ENCODE data around the gene GAB4. TPM values are rescaled to one million over a fixed set of nuclear protein-coding genes. Genes with fewer than 3 reads are reported as not detected.

GAB4 gene
- total RNA-seq, 1 donor from 2014 or later, result not detected

DNA sequence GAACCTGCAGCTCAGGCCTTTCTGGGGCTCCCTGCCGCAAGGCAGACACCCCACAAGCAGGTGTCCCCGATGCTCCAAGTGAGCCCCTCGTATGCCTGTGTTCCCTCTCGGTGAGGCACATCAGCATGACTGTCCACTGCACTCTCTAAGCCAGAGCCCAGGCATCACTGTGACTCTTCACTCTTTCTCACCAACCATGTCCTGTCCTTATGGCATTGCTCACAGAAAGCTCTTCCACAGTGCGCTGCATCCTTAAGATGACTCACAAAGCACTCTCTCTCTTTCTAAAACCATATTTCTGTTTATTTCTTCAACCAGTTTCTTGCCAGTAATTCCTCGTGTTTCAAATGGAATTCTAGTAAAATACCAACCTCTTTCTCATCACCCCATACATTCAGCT lies 18.1 kb downstream of the GAB4 start:
- H3K27ac ChIP-seq (ENCODE audit: low read depth, low read length), result no peak overlapping the region
- H3K4me3 ChIP-seq (ENCODE audit: low read length in 3 of 3), result no peak overlapping the region
- no peaks in the 10 kb centered on the region for H3K9me3 ChIP-seq (ENCODE audit: control insufficient read depth in 3 of 3, low read length in 3 of 3)
- peaks cover 0 to 7% (median 0%) of the 10 kb centered on the region in 3 donors for H3K27me3 ChIP-seq (ENCODE audit: control insufficient read depth in 3 of 3, insufficient read depth in 3 of 3, low read length in 3 of 3)
- no peaks in the 10 kb centered on the region for H3K36me3 ChIP-seq (ENCODE audit: control insufficient read depth in 3 of 3, insufficient read depth in 3 of 3, low read length in 3 of 3)
- no peaks in the 10 kb centered on the region for H3K4me1 ChIP-seq (ENCODE audit: control insufficient read depth in 3 of 3, insufficient read depth in 3 of 3, low read length in 3 of 3)
- no peak overlapping the region for H3K9ac ChIP-seq (ENCODE audit: low read depth in 1 of 3, low read length in 3 of 3)

DNA sequence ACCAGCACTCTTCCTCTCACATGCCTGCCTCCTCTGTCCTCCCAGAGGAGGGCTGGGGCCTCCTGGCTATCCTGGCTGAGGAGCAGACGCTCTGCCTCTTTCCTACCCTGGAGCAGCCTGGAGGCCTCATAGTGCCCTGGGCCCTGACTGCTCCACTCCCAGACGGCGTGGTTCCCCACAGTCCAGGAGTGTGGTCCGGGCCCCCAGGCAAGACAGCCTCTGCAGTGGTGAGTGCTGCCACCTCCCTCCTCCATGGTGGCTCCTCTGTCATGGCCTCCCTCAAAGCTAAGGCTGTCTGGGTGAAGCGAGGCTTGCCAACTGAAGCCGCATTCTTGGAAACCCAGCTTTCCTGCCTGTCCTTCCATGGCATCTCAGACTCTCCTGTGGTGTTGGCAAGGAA lies 19.8 kb downstream of the GAB4 start:
- Histone ChIP-seq H3K4me1 (ENCODE audit: control insufficient read depth in 3 of 3, insufficient read depth in 3 of 3, low read length in 3 of 3) (no peaks in the 10 kb centered on the region), H3K27me3 (ENCODE audit: control insufficient read depth in 3 of 3, insufficient read depth in 3 of 3, low read length in 3 of 3) (peaks cover 0 to 7% (median 0%) of the 10 kb centered on the region in 3 donors), H3K9me3 (ENCODE audit: control insufficient read depth in 3 of 3, low read length in 3 of 3) (peaks cover 0 to 2% (median 0%) of the 10 kb centered on the region in 3 donors), H3K9ac (ENCODE audit: low read depth in 1 of 3, low read length in 3 of 3) (no peak overlapping the region), H3K4me3 (ENCODE audit: low read length in 3 of 3) (no peak overlapping the region), H3K36me3 (ENCODE audit: control insufficient read depth in 3 of 3, insufficient read depth in 3 of 3, low read length in 3 of 3) (no peaks in the 10 kb centered on the region), H3K27ac (ENCODE audit: low read depth, low read length) (no peak overlapping the region)

DNA sequence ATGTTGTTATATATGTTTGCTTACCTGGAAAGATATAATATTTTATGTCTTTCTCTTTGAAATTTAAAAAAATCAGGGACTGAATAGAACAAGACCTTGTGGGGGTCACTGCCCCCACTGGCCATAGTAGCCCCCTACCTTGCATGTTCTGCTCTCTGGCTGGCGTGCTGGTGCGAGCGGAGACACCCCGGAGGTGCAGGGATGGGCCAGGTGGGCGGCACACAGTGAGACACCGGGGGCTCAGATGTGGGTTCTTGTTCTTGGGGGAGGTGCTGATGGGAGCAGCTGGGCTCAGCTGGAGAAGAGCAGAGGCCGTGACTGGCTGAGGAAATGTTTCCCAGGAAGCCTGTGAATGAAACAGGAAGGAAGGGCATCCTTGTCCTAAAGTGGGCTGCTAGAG lies 20.2 kb downstream of the GAB4 start:
- no peaks in the 10 kb centered on the region for H3K36me3 ChIP-seq (ENCODE audit: control insufficient read depth in 3 of 3, insufficient read depth in 3 of 3, low read length in 3 of 3)
- H3K27ac ChIP-seq (ENCODE audit: low read depth, low read length), result no peak overlapping the region
- no peaks in the 10 kb centered on the region for H3K4me1 ChIP-seq (ENCODE audit: control insufficient read depth in 3 of 3, insufficient read depth in 3 of 3, low read length in 3 of 3)
- H3K9ac ChIP-seq (ENCODE audit: low read depth in 1 of 3, low read length in 3 of 3), result no peak overlapping the region
- peaks cover 0 to 7% (median 0%) of the 10 kb centered on the region in 3 donors for H3K27me3 ChIP-seq (ENCODE audit: control insufficient read depth in 3 of 3, insufficient read depth in 3 of 3, low read length in 3 of 3)
- H3K9me3 ChIP-seq (ENCODE audit: control insufficient read depth in 3 of 3, low read length in 3 of 3), result peaks cover 0 to 7% (median 3%) of the 10 kb centered on the region in 3 donors
- no peak overlapping the region for H3K4me3 ChIP-seq (ENCODE audit: low read length in 3 of 3)

DNA sequence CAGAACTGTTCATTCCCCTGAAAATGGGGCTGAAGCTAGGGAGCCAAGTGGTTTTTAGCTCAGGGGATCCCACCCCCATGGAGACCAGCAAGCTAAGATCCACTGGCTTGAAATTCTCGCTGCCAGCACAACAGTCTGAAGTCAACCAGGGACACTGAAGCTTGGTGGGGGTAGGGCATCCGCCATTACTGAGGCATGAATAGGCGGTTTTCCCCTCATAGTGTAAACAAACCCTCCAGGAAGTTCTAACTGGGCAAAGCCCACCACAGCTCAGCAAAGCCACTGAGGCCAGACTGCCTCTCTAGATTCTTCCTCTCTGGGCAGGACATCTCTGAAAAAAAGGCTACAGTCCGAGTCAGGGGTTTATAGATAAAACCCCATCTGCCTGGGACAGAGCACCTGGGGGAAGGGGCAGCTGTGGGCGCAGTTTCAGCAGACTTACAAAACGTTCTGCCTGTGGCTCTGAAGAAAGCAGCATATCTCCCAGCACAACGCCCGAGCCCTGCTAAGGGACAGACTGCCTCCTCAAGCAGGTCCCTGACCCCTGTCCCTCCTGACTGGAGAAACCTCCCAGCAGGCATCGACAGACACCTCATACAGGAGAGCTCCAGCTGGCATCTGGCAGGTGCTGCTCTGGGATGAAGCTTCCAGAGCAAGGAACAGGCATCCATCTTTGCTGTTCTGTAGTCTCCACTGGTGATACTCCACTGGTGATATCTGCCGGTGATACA lies 32.7 kb downstream of the GAB4 start:
- H3K27me3 ChIP-seq (ENCODE audit: control insufficient read depth in 3 of 3, insufficient read depth in 3 of 3, low read length in 3 of 3), result peaks cover 12 to 17% (median 16%) of the 10 kb centered on the region in 3 donors
- no peaks in the 10 kb centered on the region for H3K4me1 ChIP-seq (ENCODE audit: control insufficient read depth in 3 of 3, insufficient read depth in 3 of 3, low read length in 3 of 3)
- no peaks in the 10 kb centered on the region for H3K9me3 ChIP-seq (ENCODE audit: control insufficient read depth in 3 of 3, low read length in 3 of 3)
- no peaks in the 10 kb centered on the region for H3K36me3 ChIP-seq (ENCODE audit: control insufficient read depth in 3 of 3, insufficient read depth in 3 of 3, low read length in 3 of 3)
- no peak overlapping the region for H3K27ac ChIP-seq (ENCODE audit: low read depth, low read length)
- no peak overlapping the region for H3K9ac ChIP-seq (ENCODE audit: low read depth in 1 of 3, low read length in 3 of 3)
- H3K4me3 ChIP-seq (ENCODE audit: low read length in 3 of 3), result no peak overlapping the region

DNA sequence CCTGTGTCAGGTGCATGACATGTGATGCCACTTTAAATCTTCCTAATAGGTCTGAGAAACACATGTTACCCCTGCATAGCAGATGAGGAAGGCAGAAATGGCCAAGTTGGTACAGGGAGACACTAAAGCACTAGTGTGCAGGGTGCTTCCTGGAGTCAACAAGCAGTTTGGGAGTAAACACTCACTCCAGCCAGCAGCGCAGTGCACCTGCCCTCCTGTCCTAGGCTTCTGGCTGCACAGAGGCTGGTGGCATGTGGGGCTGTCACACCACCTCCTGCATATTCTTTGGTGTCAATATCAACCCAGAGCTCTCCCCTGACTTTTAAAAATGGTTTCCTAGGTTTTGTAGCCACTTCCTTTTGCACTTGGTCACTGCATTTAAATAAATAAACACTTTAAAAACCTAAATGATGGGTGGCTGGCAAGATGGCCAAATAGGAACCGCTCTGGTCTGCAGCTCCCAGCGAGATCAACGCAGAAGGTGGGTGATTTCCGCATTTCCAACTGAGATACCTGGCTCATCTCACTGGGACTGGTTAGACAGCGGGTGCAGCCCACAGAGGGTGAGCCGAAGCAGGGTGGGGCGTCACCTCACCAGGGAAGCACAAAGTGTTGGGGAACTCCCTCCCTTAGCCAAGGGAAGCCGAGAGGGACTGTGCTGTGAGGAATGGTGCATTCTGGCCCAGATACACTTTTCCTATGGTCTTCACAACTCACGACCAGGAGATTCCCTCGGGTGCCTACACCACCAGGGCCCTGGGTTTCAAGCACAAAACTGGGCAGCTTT lies 33.5 kb downstream of the GAB4 start:
- no peak overlapping the region for H3K27ac ChIP-seq (ENCODE audit: low read depth, low read length)
- H3K9me3 ChIP-seq (ENCODE audit: control insufficient read depth in 3 of 3, low read length in 3 of 3), result no peaks in the 10 kb centered on the region
- H3K4me3 ChIP-seq (ENCODE audit: low read length in 3 of 3), result no peak overlapping the region
- H3K36me3 ChIP-seq (ENCODE audit: control insufficient read depth in 3 of 3, insufficient read depth in 3 of 3, low read length in 3 of 3), result no peaks in the 10 kb centered on the region
- H3K4me1 ChIP-seq (ENCODE audit: control insufficient read depth in 3 of 3, insufficient read depth in 3 of 3, low read length in 3 of 3), result no peaks in the 10 kb centered on the region
- H3K27me3 ChIP-seq (ENCODE audit: control insufficient read depth in 3 of 3, insufficient read depth in 3 of 3, low read length in 3 of 3), result peaks cover 12 to 21% (median 16%) of the 10 kb centered on the region in 3 donors
- no peak overlapping the region for H3K9ac ChIP-seq (ENCODE audit: low read depth in 1 of 3, low read length in 3 of 3)

DNA sequence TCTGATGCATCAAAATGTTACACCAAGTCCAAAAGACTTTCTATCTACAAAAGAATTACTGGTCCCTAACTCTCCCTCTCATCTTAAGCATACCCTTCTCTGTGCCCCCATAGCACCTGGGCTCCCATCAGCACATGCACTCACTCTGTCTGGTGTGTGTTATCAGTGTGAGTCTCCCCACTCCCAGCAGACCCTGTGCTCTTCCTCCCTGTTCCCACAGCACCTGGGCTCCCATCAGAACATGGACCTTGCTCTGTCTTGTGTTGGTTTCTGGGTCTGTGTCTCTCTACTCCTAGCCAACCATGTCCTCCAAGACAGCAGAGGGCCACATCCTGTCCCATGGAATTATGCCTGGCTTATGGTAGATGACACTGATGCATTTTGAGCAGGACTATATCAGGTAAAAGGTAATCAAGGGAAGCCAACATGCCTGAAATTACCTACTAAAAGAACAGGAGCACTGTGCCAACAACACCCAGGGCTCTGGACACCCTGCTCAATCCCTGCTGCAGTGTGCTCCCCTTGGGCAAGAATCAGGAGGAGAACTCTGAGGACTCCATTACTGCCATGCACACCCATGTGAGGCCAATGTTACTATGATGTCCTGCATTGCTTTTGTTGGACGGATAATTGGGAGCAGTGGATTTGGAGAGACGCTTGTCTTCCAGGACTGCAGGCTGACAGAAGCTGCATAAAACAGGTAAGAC lies 34.3 kb downstream of the GAB4 start:
- Histone ChIP-seq H3K9ac (ENCODE audit: low read depth in 1 of 3, low read length in 3 of 3) (no peak overlapping the region), H3K27me3 (ENCODE audit: control insufficient read depth in 3 of 3, insufficient read depth in 3 of 3, low read length in 3 of 3) (peaks cover 12 to 25% (median 19%) of the 10 kb centered on the region in 3 donors), H3K4me3 (ENCODE audit: low read length in 3 of 3) (no peak overlapping the region), H3K36me3 (ENCODE audit: control insufficient read depth in 3 of 3, insufficient read depth in 3 of 3, low read length in 3 of 3) (no peaks in the 10 kb centered on the region), H3K9me3 (ENCODE audit: control insufficient read depth in 3 of 3, low read length in 3 of 3) (no peaks in the 10 kb centered on the region), H3K27ac (ENCODE audit: low read depth, low read length) (no peak overlapping the region), H3K4me1 (ENCODE audit: control insufficient read depth in 3 of 3, insufficient read depth in 3 of 3, low read length in 3 of 3) (no peaks in the 10 kb centered on the region)

DNA sequence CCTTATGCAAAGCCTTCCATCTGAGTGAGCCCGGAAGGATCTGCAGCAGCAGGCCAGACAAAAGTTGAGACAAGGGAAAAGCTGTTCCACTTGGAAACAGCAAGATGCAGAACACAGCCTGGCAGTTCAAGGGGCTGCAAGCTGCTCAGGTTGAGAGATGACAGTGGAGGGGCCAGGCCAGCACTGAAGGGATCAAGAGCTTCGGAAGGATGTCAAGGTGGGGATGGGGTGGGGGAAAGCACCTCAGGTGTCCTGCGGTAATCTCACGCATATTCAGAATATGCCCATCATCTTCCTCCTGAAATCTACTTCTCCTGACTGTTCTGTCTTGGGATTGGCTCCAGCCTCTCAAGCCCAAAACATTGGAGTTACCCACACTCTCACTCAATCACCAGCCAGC lies 35.7 kb downstream of the GAB4 start:
- Histone ChIP-seq H3K4me3 (ENCODE audit: low read length in 3 of 3) (no peak overlapping the region), H3K36me3 (ENCODE audit: control insufficient read depth in 3 of 3, insufficient read depth in 3 of 3, low read length in 3 of 3) (no peaks in the 10 kb centered on the region), H3K27ac (ENCODE audit: low read depth, low read length) (no peak overlapping the region), H3K27me3 (ENCODE audit: control insufficient read depth in 3 of 3, insufficient read depth in 3 of 3, low read length in 3 of 3) (peaks cover 12 to 29% (median 19%) of the 10 kb centered on the region in 3 donors), H3K9ac (ENCODE audit: low read depth in 1 of 3, low read length in 3 of 3) (no peak overlapping the region), H3K4me1 (ENCODE audit: control insufficient read depth in 3 of 3, insufficient read depth in 3 of 3, low read length in 3 of 3) (no peaks in the 10 kb centered on the region), H3K9me3 (ENCODE audit: control insufficient read depth in 3 of 3, low read length in 3 of 3) (no peaks in the 10 kb centered on the region)

DNA sequence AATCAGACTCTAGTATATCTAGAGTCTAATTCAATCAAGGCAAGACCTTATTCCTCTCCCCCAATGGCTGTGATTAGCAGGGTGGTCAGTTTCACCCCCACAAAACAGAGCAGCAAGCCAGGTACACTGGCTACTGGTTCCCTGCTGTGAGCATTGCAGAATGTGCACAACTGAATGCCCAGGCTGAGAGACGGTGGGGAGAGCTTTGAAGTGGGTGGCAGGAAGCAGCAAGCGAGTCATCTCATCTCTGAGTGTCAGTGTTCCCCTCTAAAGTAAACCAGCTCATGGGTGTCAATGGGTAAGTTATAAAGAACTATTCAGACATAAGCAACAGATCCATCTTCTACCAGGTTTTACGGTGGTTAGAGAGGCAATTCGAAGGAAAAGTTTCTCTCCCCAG lies 37.6 kb downstream of the GAB4 start:
- no peaks in the 10 kb centered on the region for H3K4me1 ChIP-seq (ENCODE audit: control insufficient read depth in 3 of 3, insufficient read depth in 3 of 3, low read length in 3 of 3)
- H3K36me3 ChIP-seq (ENCODE audit: control insufficient read depth in 3 of 3, insufficient read depth in 3 of 3, low read length in 3 of 3), result no peaks in the 10 kb centered on the region
- H3K9me3 ChIP-seq (ENCODE audit: control insufficient read depth in 3 of 3, low read length in 3 of 3), result no peaks in the 10 kb centered on the region
- no peak overlapping the region for H3K27ac ChIP-seq (ENCODE audit: low read depth, low read length)
- H3K9ac ChIP-seq (ENCODE audit: low read depth in 1 of 3, low read length in 3 of 3), result no peak overlapping the region
- no peak overlapping the region for H3K4me3 ChIP-seq (ENCODE audit: low read length in 3 of 3)
- peaks cover 12 to 32% (median 19%) of the 10 kb centered on the region in 3 donors for H3K27me3 ChIP-seq (ENCODE audit: control insufficient read depth in 3 of 3, insufficient read depth in 3 of 3, low read length in 3 of 3)

DNA sequence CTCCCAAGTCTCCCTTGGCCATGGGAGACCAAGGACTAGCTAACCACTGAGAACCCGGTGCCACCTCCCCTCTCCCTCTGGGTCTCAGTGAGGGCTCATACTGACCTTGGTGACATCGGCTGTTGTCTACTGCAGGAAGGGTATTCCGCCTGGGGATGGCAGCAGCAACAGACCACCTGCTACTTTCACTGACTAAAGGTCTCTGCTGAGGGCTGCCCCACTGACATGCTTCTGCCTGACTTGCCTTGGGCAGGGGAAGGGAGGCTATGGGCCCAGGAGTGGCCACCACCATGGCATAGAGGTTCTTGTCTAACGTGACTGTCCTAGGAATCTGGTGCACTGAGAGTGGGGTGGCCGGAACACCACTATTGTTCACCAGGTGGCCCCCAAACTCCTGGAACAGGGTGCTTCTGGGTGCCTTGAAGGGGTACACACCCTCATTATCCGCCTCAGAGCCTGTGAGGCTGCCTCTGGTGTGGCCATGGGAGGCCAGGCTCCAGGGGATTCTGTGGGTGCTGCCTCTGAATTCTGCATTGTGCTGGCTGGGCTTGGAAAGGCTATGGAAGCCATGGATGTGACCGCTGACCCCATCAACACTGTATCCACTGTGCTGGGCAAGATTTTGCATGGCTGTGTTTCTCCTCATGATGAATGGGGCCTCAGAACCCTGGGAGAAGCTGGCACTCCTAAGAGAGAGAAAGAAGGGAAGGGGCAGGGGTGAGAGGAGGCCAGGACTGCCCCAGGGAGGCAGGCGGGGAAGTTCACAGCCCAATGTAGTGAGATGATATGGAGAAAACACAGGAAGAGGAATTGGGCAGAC lies 38.3 kb downstream of the GAB4 start:
- H3K4me1 ChIP-seq (ENCODE audit: control insufficient read depth in 3 of 3, insufficient read depth in 3 of 3, low read length in 3 of 3), result no peaks in the 10 kb centered on the region
- no peaks in the 10 kb centered on the region for H3K36me3 ChIP-seq (ENCODE audit: control insufficient read depth in 3 of 3, insufficient read depth in 3 of 3, low read length in 3 of 3)
- H3K27ac ChIP-seq (ENCODE audit: low read depth, low read length), result no peak overlapping the region
- H3K9me3 ChIP-seq (ENCODE audit: control insufficient read depth in 3 of 3, low read length in 3 of 3), result no peaks in the 10 kb centered on the region
- no peak overlapping the region for H3K9ac ChIP-seq (ENCODE audit: low read depth in 1 of 3, low read length in 3 of 3)
- no peak overlapping the region for H3K4me3 ChIP-seq (ENCODE audit: low read length in 3 of 3)
- peaks cover 8 to 31% (median 17%) of the 10 kb centered on the region in 3 donors for H3K27me3 ChIP-seq (ENCODE audit: control insufficient read depth in 3 of 3, insufficient read depth in 3 of 3, low read length in 3 of 3)
